ENCODE data around the gene TECTB. TPM values are rescaled to one million over a fixed set of nuclear protein-coding genes. Genes with fewer than 3 reads are reported as not detected.

The TECTB gene
- total RNA-seq, 3 donors from 2014 or later: not detected

DNA sequence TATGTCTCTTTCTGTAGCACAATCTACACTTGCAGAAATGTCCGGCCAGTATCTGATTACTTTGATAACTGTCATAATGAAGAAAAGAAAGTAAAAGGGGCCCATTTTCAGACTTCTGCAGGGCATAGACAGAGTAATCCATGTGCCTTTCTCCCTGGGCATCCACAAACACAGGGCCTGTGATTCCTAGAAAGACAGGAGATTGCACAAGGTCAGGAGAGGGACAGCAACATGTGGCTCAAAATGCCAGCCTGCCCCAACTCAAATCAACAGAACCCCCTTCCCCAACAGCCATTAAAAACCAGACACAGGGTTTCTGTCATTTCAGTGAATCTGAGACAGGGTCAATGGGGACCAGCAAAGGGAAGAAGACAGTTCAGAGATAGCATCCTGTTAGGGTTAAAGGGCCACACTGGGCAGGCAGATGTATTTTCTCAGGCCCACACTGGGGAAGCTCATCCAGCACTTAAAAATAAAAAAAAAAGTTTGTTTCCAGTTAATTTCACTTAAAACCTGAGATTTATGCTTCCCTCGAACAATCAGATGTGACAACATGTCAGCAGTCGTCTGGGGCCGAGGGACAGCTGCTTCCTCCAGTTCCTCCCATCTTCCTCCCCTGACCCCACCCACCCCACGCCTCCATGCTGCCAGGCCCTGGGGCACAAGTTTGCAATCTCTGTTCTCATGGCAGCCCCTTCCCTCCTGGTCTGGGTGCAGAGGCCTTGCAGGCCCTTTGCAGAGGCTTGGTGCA is 60.0 kb downstream of the TECTB start:
- no peaks in the 10 kb centered on the region for H3K27me3 ChIP-seq
- intact Hi-C loops (cut with DNase I; ENCODE audit: low total_unique reads): no loop called here
- no peak overlapping the region for H3K27ac ChIP-seq
- DNase-seq (ENCODE audit: low spot score in 2 of 2): no peak
- no peaks in the 10 kb centered on the region for H3K36me3 ChIP-seq
- no peaks in the 10 kb centered on the region for H3K9me3 ChIP-seq
- no peaks in the 10 kb centered on the region for H3K4me1 ChIP-seq
- TF ChIP-seq POLR2A (IDR thresholded peaks at IDR 0.05): no peak
- no peak overlapping the region for H3K4me3 ChIP-seq

DNA sequence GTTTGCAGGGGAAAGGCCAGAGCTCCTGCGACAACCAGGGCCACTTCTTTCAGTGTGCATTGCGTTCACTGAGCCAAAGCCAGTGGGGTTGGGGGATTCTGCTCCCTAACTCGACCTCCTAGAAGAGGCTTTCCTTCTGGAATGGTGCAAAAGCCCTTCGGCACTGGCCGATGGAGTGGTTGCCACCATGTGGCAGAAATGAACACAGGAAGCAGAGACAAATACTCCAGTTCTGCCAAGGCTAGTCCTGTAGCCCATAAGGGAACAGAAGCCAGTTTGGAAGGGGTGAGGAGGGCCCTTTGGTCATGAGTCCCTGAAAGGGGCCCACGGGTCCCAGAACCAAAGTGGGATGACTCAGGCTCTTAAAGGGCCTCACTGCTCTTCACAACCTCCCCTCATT is 61.1 kb downstream of the TECTB start:
- TF ChIP-seq POLR2AphosphoS5 (IDR thresholded peaks at IDR 0.05) (no peak), POLR2A (IDR thresholded peaks at IDR 0.05) (no peak)
- TF ChIP-seq, protein P1, sequence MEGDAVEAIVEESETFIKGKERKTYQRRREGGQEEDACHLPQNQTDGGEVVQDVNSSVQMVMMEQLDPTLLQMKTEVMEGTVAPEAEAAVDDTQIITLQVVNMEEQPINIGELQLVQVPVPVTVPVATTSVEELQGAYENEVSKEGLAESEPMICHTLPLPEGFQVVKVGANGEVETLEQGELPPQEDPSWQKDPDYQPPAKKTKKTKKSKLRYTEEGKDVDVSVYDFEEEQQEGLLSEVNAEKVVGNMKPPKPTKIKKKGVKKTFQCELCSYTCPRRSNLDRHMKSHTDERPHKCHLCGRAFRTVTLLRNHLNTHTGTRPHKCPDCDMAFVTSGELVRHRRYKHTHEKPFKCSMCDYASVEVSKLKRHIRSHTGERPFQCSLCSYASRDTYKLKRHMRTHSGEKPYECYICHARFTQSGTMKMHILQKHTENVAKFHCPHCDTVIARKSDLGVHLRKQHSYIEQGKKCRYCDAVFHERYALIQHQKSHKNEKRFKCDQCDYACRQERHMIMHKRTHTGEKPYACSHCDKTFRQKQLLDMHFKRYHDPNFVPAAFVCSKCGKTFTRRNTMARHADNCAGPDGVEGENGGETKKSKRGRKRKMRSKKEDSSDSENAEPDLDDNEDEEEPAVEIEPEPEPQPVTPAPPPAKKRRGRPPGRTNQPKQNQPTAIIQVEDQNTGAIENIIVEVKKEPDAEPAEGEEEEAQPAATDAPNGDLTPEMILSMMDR (IDR thresholded peaks at IDR 0.05): no peak
- no peaks in the 10 kb centered on the region for H3K36me3 ChIP-seq
- DNase-seq (ENCODE audit: low spot score in 2 of 2): no peak
- no peak overlapping the region for H3K4me3 ChIP-seq
- H3K27ac ChIP-seq: no peak overlapping the region
- H3K4me1 ChIP-seq: no peaks in the 10 kb centered on the region
- H3K9me3 ChIP-seq: no peaks in the 10 kb centered on the region
- intact Hi-C loops (cut with DNase I; ENCODE audit: low total_unique reads): no loop called here
- no peaks in the 10 kb centered on the region for H3K27me3 ChIP-seq

- H3K4me3 ChIP-seq: no peak overlapping the region
- no peaks in the 10 kb centered on the region for H3K9me3 ChIP-seq
- H3K36me3 ChIP-seq: no peaks in the 10 kb centered on the region
- TF ChIP-seq, protein P1 (IDR thresholded peaks at IDR 0.05): no peak
- TF ChIP-seq POLR2A (IDR thresholded peaks at IDR 0.05): no peak
- TF ChIP-seq POLR2AphosphoS5 (IDR thresholded peaks at IDR 0.05): no peak
- H3K27ac ChIP-seq: no peak overlapping the region
- no peaks in the 10 kb centered on the region for H3K27me3 ChIP-seq
- intact Hi-C loops (cut with DNase I; ENCODE audit: low total_unique reads): loop anchor here (5.0 kb wide), 1 partner anchor 1307 kb away; no protein-coding TSS in a partner anchor
- H3K4me1 ChIP-seq: no peaks in the 10 kb centered on the region
- no peak for DNase-seq (ENCODE audit: low spot score in 2 of 2)
These were observed 62.0 kb downstream of the TECTB start for GRCh38 chr10:112345202-112345601.

GRCh38 chr10:112345743-112346142 is 62.5 kb downstream of the TECTB start:
- intact Hi-C loops (cut with DNase I; ENCODE audit: low total_unique reads): loop anchor here (5.0 kb wide), 1 partner anchor 1307 kb away; no protein-coding TSS in a partner anchor
- Histone ChIP-seq H3K9me3 (no peaks in the 10 kb centered on the region), H3K27me3 (no peaks in the 10 kb centered on the region), H3K4me3 (no peak overlapping the region), H3K4me1 (no peaks in the 10 kb centered on the region), H3K27ac (no peak overlapping the region), H3K36me3 (no peaks in the 10 kb centered on the region)
- no peak for TF ChIP-seq POLR2AphosphoS5 (IDR thresholded peaks at IDR 0.05)
- no peak for TF ChIP-seq POLR2A (IDR thresholded peaks at IDR 0.05)
- TF ChIP-seq, protein P1 (IDR thresholded peaks at IDR 0.05): no peak
- DNase-seq (ENCODE audit: low spot score in 2 of 2): no peak

- H3K9me3 ChIP-seq: no peaks in the 10 kb centered on the region
- no peaks in the 10 kb centered on the region for H3K36me3 ChIP-seq
- H3K27ac ChIP-seq: no peak overlapping the region
- H3K27me3 ChIP-seq: no peaks in the 10 kb centered on the region
- TF ChIP-seq POLR2AphosphoS5 (IDR thresholded peaks at IDR 0.05) (no peak), POLR2A (IDR thresholded peaks at IDR 0.05) (no peak)
- TF ChIP-seq, protein P1 (IDR thresholded peaks at IDR 0.05): no peak
- H3K4me3 ChIP-seq: no peak overlapping the region
- intact Hi-C loops (cut with DNase I; ENCODE audit: low total_unique reads): loop anchor here (5.0 kb wide), 1 partner anchor 1306 kb away; no protein-coding TSS in a partner anchor
- H3K4me1 ChIP-seq: no peaks in the 10 kb centered on the region
- no peak for DNase-seq (ENCODE audit: low spot score in 2 of 2)
These were observed 63.6 kb downstream of the TECTB start for GRCh38 chr10:112346774-112347173.
